Coronary artery (tissue), 2 donors: Measurements from ENCODE around the gene BATF.

Experiments
- DNase-seq: peaks from one replicate; pipeline ENCODE4 v3.0.0-alpha.2; 2017; ENCODE audit warnings: low spot score
- H3K27ac ChIP-seq, 2 donors: fragments of 200-600 bp; sonication (generic); one replicate each; pipeline ENCODE4 v1.5.1; 2016 to 2019
- H3K4me3 ChIP-seq: fragments of 200-600 bp; sonication (generic); 2 replicates; pipeline ENCODE4 v1.5.1; 2016; ENCODE audit warnings: mild to moderate bottlenecking, moderate library complexity
- CTCF ChIP-seq: fragments of 200-600 bp; sonication (generic); IDR thresholded peaks from one replicate; pipeline ENCODE4 v1.5.1; 2019; ENCODE audit warnings: antibody characterized with exemption

BATF gene

GRCh38 chr14:75540479-75540851, 18.2 kb downstream of the BATF start:
- H3K27ac ChIP-seq = no peak overlapping the region
- TF ChIP-seq CTCF = no peak
- DNase-seq = no peak
- no peak overlapping the region for H3K4me3 ChIP-seq

GRCh38 chr14:75542588-75543091, 20.4 kb downstream of the BATF start:
- no peak for DNase-seq
- peak overlapping the region; percentile 34 for H3K4me3 ChIP-seq
- TF ChIP-seq CTCF = no peak

GRCh38 chr14:75543253-75543652, 21.0 kb downstream of the BATF start:
- Histone ChIP-seq H3K27ac (peak overlapping the region in 1 of 2 donors; percentile 66), H3K4me3 (peak overlapping the region; percentile 34)
- TF ChIP-seq CTCF = no peak
- no peak for DNase-seq

More at GRCh38 chr14:75542588-75543091, 20.4 kb downstream of the BATF start:
- H3K27ac ChIP-seq = peak overlapping the region in 1 of 2 donors; percentile 66

- DNase-seq = no peak
- no peak overlapping the region for H3K4me3 ChIP-seq
- H3K27ac ChIP-seq = no peak overlapping the region
- TF ChIP-seq CTCF = no peak
Observed at GRCh38 chr14:75543786-75544185, 21.5 kb downstream of the BATF start.

GRCh38 chr14:75545907-75546306, 23.6 kb downstream of the BATF start:
- no peak for TF ChIP-seq CTCF
- H3K27ac ChIP-seq = no peak overlapping the region
- DNase-seq = no peak
- H3K4me3 ChIP-seq = no peak overlapping the region

- no peak for TF ChIP-seq CTCF
- H3K4me3 ChIP-seq = no peak overlapping the region
- DNase-seq = no peak
- no peak overlapping the region for H3K27ac ChIP-seq
Observed at GRCh38 chr14:75547552-75548250, 25.4 kb downstream of the BATF start.

- Histone ChIP-seq H3K4me3 (no peak overlapping the region), H3K27ac (no peak overlapping the region)
- TF ChIP-seq CTCF = no peak
- DNase-seq = no peak
Observed at GRCh38 chr14:75548544-75548943, 26.3 kb downstream of the BATF start.
